Neural cell (in vitro differentiated cells): ENCODE results near the gene ZNF786.

ENCODE experiments used
- EP300 ChIP-seq: fragments of 450-650 bp; conservative IDR thresholded peaks from 2 replicates; pipeline ENCODE4 v1.6.1; 2014; ENCODE audit warnings: antibody characterized with exemption, mild to moderate bottlenecking, moderate library complexity; ENCODE audit not compliant: poor library complexity, severe bottlenecking
- EZH2 ChIP-seq: fragments of 200-600, 300-800 bp; shearing (Covaris generic), sonication (generic); IDR thresholded peaks from 2 replicates; pipeline ENCODE4 v1.6.1; 2014; ENCODE audit warnings: antibody characterized with exemption, low read length, borderline replicate concordance, mild to moderate bottlenecking; ENCODE audit not compliant: insufficient read depth, poor library complexity, severe bottlenecking
- MXI1 ChIP-seq: fragments of 450-650 bp; conservative IDR thresholded peaks from 2 replicates; pipeline ENCODE4 v1.6.1; 2014; ENCODE audit warnings: antibody characterized with exemption, mild to moderate bottlenecking; ENCODE audit not compliant: poor library complexity, severe bottlenecking
- POLR2AphosphoS5 ChIP-seq: IDR thresholded peaks from 2 replicates; pipeline ENCODE4 v1.6.1; 2012
- RAD21 ChIP-seq: fragments of 450-650 bp; conservative IDR thresholded peaks from 2 replicates; pipeline ENCODE4 v1.6.1; 2014; ENCODE audit warnings: antibody characterized with exemption, mild to moderate bottlenecking, moderate library complexity
- SMC3 ChIP-seq: fragments of 450-650 bp; conservative IDR thresholded peaks from 2 replicates; pipeline ENCODE4 v1.6.1; 2014; ENCODE audit warnings: antibody characterized with exemption, mild to moderate bottlenecking, moderate library complexity; ENCODE audit not compliant: poor library complexity
- TAF1 ChIP-seq: IDR thresholded peaks from 2 replicates; pipeline ENCODE4 v1.6.1; 2012; ENCODE audit warnings: low read depth
- TF ChIP-seq, protein P1 (sequence below): fragments of 450-650 bp; IDR thresholded peaks from 2 replicates; pipeline ENCODE4 v1.5.1; 2014; ENCODE audit warnings: antibody characterized with exemption, mild to moderate bottlenecking, moderate library complexity; ENCODE audit not compliant: poor library complexity, severe bottlenecking
- TF ChIP-seq, protein P2 (sequence below): IDR thresholded peaks from 2 replicates; pipeline ENCODE4 v1.6.1; 2012; ENCODE audit warnings: borderline replicate concordance

DNA sequence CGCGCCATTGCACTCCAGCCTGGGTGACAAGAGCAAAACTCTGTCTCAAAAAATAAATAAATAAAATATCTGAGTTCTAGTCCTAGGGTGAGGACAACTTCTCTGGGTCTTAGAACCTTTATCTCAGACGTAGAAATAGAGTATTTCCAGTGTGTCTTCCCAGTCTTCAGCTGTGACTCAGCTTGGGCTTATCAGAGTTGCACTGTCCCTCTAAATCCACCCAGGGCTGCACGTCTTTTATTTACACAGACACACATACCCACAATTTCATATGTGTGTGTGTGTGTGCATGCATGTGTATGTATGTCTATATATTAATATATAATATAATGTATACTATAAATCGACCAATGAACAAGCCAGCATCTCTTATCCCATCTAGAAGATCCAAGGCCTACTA lies 49.2 kb downstream of the ZNF786 start:
- no peak for TF ChIP-seq MXI1
- TF ChIP-seq, protein P1, sequence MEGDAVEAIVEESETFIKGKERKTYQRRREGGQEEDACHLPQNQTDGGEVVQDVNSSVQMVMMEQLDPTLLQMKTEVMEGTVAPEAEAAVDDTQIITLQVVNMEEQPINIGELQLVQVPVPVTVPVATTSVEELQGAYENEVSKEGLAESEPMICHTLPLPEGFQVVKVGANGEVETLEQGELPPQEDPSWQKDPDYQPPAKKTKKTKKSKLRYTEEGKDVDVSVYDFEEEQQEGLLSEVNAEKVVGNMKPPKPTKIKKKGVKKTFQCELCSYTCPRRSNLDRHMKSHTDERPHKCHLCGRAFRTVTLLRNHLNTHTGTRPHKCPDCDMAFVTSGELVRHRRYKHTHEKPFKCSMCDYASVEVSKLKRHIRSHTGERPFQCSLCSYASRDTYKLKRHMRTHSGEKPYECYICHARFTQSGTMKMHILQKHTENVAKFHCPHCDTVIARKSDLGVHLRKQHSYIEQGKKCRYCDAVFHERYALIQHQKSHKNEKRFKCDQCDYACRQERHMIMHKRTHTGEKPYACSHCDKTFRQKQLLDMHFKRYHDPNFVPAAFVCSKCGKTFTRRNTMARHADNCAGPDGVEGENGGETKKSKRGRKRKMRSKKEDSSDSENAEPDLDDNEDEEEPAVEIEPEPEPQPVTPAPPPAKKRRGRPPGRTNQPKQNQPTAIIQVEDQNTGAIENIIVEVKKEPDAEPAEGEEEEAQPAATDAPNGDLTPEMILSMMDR = no peak
- no peak for TF ChIP-seq RAD21
- no peak for TF ChIP-seq SMC3
- no peak for TF ChIP-seq EZH2
- TF ChIP-seq EP300 = no peak
- TF ChIP-seq POLR2AphosphoS5 = no peak
- no peak for TF ChIP-seq TAF1
- TF ChIP-seq, protein P2, sequence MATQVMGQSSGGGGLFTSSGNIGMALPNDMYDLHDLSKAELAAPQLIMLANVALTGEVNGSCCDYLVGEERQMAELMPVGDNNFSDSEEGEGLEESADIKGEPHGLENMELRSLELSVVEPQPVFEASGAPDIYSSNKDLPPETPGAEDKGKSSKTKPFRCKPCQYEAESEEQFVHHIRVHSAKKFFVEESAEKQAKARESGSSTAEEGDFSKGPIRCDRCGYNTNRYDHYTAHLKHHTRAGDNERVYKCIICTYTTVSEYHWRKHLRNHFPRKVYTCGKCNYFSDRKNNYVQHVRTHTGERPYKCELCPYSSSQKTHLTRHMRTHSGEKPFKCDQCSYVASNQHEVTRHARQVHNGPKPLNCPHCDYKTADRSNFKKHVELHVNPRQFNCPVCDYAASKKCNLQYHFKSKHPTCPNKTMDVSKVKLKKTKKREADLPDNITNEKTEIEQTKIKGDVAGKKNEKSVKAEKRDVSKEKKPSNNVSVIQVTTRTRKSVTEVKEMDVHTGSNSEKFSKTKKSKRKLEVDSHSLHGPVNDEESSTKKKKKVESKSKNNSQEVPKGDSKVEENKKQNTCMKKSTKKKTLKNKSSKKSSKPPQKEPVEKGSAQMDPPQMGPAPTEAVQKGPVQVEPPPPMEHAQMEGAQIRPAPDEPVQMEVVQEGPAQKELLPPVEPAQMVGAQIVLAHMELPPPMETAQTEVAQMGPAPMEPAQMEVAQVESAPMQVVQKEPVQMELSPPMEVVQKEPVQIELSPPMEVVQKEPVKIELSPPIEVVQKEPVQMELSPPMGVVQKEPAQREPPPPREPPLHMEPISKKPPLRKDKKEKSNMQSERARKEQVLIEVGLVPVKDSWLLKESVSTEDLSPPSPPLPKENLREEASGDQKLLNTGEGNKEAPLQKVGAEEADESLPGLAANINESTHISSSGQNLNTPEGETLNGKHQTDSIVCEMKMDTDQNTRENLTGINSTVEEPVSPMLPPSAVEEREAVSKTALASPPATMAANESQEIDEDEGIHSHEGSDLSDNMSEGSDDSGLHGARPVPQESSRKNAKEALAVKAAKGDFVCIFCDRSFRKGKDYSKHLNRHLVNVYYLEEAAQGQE = no peak
